Cardiac muscle cell (in vitro differentiated cells and primary cell): ENCODE measurements around the gene CES5A. TPM values are rescaled to one million over a fixed set of nuclear protein-coding genes. Genes with fewer than 3 reads are reported as not detected.
"Not testable (repeated sequence)": the region's sequence is repeated elsewhere in the genome, so short reads cannot be mapped to it uniquely, and the experiment has no call there.

ENCODE experiments used
- DNase-seq, 2 donors: peaks; one replicate each; pipeline versions ENCODE4 v3.0.0 to v3.0.0-alpha.2; 2010 to 2017; ENCODE audit warnings: low read depth in 1 of 2, low spot score in 1 of 2
- H3K27ac ChIP-seq: fragments of 200-600 bp; sonication (generic); 2 replicates; pipeline ENCODE4 v1.5.1; 2016
- H3K27me3 ChIP-seq: fragments of 200-600 bp; sonication (generic); 2 replicates; pipeline ENCODE4 v1.6.0; 2016; ENCODE audit warnings: control low read depth
- H3K36me3 ChIP-seq: fragments of 200-600 bp; sonication (generic); 2 replicates; pipeline ENCODE4 v1.5.1; 2016; ENCODE audit warnings: control low read depth
- H3K4me1 ChIP-seq: fragments of 200-600 bp; sonication (generic); 2 replicates; pipeline ENCODE4 v1.8.1; 2017; ENCODE audit warnings: low read depth, mild to moderate bottlenecking, mixed run types
- H3K4me3 ChIP-seq: fragments of 200-600 bp; sonication (generic); 2 replicates; pipeline ENCODE4 v1.5.1; 2016; ENCODE audit warnings: mild to moderate bottlenecking
- H3K9me3 ChIP-seq: fragments of 200-600 bp; sonication (generic); 2 replicates; pipeline ENCODE4 v1.5.1; 2017; ENCODE audit warnings: low read depth, mild to moderate bottlenecking, control low read depth
- polyA plus RNA-seq: library from polyadenylated mRNA; unstranded; fragments of >200 nt; fragmentation: Nextera tagmentation; extraction: Ambion mirVana; gene quantifications from 2 replicates; pipeline ENCODE4 v1.2.1, GENCODE V29; 2016
- total RNA-seq: library from RNA; depleted of rRNA; stranded (reverse); fragments of >200 nt; gene quantifications from 2 replicates; pipeline ENCODE4 v1.2.3, GENCODE V29; 2016
- TF ChIP-seq, protein P1 (sequence below): IDR thresholded peaks from 2 replicates; pipeline ENCODE4 v1.5.1; 2012; ENCODE audit warnings: low read depth, mild to moderate bottlenecking, low read length

The CES5A gene
- total and polyA plus RNA-seq, 2 experiments from 2014 or later, result not detected

DNA sequence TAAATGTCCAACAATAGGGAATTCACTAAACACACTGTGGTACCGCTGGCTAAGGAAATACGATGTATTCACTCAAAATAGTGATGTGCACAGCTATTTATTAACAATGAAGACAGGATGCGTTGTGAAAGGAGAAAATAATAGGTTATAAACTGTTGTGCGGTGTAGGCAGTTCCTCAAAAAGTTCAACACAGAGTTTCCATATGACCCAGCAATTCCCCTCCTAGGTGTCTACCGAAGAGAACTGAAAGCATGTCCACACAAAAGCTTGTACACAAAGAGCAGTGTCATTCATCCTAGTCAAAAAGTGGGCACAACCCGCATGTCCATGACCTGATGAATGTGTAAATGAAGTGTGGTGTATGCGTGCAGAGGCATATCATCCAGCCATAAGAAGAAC lies 41.1 kb downstream of the CES5A start:
- Histone ChIP-seq H3K4me3 (no peak overlapping the region), H3K9me3 (no peaks in the 10 kb centered on the region), H3K4me1 (no peaks in the 10 kb centered on the region), H3K27ac (no peak overlapping the region), H3K36me3 (no peaks in the 10 kb centered on the region), H3K27me3 (no peaks in the 10 kb centered on the region)
- DNase-seq, result no peak
- TF ChIP-seq, protein P1, sequence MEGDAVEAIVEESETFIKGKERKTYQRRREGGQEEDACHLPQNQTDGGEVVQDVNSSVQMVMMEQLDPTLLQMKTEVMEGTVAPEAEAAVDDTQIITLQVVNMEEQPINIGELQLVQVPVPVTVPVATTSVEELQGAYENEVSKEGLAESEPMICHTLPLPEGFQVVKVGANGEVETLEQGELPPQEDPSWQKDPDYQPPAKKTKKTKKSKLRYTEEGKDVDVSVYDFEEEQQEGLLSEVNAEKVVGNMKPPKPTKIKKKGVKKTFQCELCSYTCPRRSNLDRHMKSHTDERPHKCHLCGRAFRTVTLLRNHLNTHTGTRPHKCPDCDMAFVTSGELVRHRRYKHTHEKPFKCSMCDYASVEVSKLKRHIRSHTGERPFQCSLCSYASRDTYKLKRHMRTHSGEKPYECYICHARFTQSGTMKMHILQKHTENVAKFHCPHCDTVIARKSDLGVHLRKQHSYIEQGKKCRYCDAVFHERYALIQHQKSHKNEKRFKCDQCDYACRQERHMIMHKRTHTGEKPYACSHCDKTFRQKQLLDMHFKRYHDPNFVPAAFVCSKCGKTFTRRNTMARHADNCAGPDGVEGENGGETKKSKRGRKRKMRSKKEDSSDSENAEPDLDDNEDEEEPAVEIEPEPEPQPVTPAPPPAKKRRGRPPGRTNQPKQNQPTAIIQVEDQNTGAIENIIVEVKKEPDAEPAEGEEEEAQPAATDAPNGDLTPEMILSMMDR, result no peak

DNA sequence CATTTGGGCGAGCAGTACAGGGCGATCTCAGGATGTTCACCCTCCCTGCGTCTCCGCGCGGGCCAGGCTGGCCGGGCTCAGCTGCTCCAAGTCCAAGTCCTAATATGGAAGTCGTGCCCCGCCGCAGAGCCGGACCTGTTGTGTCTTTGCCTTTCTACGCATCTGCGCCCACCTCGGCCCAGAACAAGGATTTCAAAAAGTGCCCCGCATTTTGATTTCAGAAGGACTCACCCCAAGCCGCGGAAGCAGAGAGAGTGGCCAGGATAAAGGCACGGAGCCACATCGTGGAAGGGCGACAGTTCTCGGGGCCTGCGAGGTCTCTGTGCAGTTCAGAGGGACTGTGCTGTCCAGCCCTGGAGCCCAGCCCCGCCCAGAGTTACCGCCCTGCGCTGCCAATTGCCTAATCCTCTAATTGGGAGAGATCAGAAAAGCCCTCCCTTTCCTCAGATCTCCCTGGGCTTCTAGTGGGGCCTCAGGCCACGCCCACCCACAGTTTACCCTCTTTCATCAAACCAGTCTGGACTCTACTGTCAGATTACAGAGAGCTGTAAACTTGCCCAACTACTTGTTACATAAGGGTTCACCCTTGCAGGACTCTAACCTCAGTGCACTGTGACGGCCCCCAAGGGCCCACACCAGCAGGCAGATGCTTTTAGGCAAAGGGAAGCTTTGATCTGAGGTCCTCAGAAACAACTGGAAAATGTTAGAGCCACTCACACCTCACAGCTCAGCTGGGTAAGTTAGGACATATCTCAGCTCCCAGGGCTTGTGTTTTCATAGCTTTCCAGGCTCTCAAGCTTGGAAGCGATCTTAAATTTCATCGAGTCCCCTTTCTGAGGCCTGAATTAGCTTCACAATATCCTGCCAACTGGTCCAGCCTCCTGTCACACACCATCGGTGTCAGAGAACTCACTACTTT lies 42.1 kb downstream of the CES5A start, which contains the start of gene CES1:
Gene CES1, minus strand, starts transcription at position 324 of the 919 bp plus-strand sequence. Its CDS starts 41 bp downstream, at position 283.
- H3K4me3 ChIP-seq, result no peak within 1 kb of the TSS
- H3K4me1 ChIP-seq, result no peaks in the 10 kb centered on the region
- no peaks in the 10 kb centered on the region for H3K36me3 ChIP-seq
- no peaks in the 10 kb centered on the region for H3K27me3 ChIP-seq
- H3K27ac ChIP-seq, result no peak within 1 kb of the TSS
- H3K9me3 ChIP-seq, result no peaks in the 10 kb centered on the region
- TF ChIP-seq, protein P1, result no peak
- DNase-seq, result peak in 1 of 2 donors; percentile 2

DNA sequence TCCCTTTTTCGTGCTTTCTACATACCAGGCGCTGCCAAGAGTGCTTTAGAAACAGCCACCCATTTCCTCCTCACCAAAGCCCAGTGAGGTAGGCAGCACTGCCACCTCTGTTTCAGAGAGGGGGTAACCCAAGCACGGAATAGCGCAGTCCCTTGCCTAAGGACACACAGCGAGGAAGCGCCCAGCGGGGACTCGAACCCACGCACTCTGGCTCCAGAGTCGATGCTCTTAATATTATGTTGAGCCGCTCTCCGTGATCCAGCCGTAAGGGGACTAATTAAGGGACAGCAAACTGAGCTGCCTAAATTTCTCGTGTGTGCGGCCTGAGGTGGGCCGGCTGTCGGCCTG lies 42.8 kb downstream of the CES5A start:
- H3K27me3 ChIP-seq, result no peaks in the 10 kb centered on the region
- TF ChIP-seq, protein P1, result no peak
- H3K4me3 ChIP-seq, result no peak overlapping the region
- DNase-seq, result no peak
- no peaks in the 10 kb centered on the region for H3K4me1 ChIP-seq
- no peak overlapping the region for H3K27ac ChIP-seq
- no peaks in the 10 kb centered on the region for H3K36me3 ChIP-seq
- no peaks in the 10 kb centered on the region for H3K9me3 ChIP-seq

DNA sequence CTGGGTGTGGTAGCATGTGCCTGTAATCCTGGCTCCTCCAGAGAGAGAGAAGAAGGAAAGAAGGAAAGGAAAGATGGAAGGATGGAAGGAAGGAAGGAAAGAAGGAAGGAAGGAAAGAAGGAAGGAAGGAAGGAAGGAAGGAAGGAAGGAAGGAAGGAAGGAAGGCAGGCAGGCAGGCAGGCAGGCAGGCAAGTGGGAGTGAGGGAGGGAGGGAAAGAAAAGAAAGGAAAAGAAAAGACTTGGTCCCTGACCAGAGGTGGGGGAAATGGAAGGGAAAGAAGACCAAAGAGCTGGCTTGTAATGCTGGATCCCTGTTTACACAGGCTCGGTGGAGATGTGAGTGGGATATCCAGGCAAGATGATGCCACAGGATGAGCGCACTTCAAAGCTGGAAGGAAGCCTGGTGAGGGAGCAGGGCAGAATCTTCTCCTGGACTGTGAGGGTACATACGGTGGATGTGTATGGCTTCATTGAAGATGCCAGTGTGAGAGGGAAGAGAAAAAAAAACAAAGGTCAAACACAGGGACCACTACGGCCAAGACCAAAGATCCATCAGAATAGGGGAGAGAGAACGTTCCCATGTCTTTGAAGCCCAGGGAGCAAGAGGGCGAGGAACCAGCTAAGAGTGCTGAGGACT lies 44.4 kb downstream of the CES5A start:
- Histone ChIP-seq H3K9me3 (no peaks in the 10 kb centered on the region), H3K36me3 (no peaks in the 10 kb centered on the region), H3K27me3 (peaks cover 6% of the 10 kb centered on the region), H3K4me1 (no peaks in the 10 kb centered on the region), H3K4me3 (no peak overlapping the region), H3K27ac (no peak overlapping the region)
- no peak for DNase-seq
- TF ChIP-seq, protein P1, result no peak

DNA sequence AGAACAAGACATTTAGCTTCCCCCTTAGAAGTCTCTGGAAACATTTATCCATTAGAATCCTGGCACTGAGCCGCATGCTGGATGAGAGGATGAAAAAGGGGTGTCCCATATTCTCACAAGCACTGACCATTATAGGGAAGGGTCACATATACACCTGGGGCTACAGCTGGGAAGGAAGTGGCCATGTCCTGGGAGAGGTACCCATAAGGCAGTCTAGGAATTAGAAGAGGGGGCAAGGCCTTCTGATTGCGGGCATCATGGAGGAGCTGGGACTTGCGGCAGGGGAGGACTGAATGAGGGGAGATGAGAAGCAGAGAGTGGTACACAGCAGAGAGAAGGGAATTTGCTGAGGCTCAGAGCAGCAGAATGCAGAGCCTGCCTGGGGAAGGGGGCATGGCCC lies 45.9 kb downstream of the CES5A start:
- not testable (repeated sequence) for H3K27me3 ChIP-seq, H3K9me3 ChIP-seq, H3K27ac ChIP-seq, DNase-seq, H3K36me3 ChIP-seq, H3K4me3 ChIP-seq, H3K4me1 ChIP-seq

DNA sequence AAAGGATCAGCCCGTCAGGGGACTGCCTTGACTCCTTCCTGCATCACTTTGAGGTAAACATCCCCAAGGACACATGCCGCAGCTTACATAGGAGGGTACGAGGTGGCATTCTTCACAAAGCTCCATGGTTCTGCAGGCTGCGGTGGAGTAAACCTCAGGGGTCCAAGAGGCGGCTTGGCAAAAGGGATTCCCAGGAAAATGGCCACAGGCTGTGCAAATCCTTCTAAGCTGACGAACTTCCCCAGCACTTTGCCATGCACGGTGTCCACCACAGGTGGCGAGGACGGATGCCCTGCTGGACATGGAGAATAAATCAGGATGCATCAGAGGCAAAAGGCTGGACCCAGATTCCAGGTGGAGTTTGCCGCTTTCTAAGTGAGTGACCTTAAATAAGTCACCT lies 46.5 kb downstream of the CES5A start:
- Histone ChIP-seq H3K4me3 (no peak overlapping the region), H3K27me3 (peaks cover 6% of the 10 kb centered on the region), H3K4me1 (no peaks in the 10 kb centered on the region), H3K27ac (no peak overlapping the region), H3K9me3 (no peaks in the 10 kb centered on the region), H3K36me3 (no peaks in the 10 kb centered on the region)
- no peak for DNase-seq
- TF ChIP-seq, protein P1, result no peak
